ENCODE results near the gene MGRN1.

GRCh38 chr16:4701791-4702465 is 77.3 kb downstream of the MGRN1 start:
- TF ChIP-seq EZH2 (IDR thresholded peaks at IDR 0.05; ENCODE audit: borderline replicate concordance, low read depth, low read length, severe bottlenecking), result no peak
- TF ChIP-seq, protein P1, sequence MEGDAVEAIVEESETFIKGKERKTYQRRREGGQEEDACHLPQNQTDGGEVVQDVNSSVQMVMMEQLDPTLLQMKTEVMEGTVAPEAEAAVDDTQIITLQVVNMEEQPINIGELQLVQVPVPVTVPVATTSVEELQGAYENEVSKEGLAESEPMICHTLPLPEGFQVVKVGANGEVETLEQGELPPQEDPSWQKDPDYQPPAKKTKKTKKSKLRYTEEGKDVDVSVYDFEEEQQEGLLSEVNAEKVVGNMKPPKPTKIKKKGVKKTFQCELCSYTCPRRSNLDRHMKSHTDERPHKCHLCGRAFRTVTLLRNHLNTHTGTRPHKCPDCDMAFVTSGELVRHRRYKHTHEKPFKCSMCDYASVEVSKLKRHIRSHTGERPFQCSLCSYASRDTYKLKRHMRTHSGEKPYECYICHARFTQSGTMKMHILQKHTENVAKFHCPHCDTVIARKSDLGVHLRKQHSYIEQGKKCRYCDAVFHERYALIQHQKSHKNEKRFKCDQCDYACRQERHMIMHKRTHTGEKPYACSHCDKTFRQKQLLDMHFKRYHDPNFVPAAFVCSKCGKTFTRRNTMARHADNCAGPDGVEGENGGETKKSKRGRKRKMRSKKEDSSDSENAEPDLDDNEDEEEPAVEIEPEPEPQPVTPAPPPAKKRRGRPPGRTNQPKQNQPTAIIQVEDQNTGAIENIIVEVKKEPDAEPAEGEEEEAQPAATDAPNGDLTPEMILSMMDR (IDR thresholded peaks at IDR 0.05; ENCODE audit: borderline replicate concordance, extremely low read depth, low read length, poor library complexity, severe bottlenecking), result no peak
